Left lobe of liver (tissue), 1 donor: ENCODE measurements around the gene KRT5. TPM values are rescaled to one million over a fixed set of nuclear protein-coding genes. Genes with fewer than 3 reads are reported as not detected.

Experiments
- total RNA-seq: library from RNA; stranded (reverse); gene quantifications from one replicate; pipeline ENCODE4 v1.2.1, GENCODE V29; 2021
- donor health status: DM: no; HTN: yes; CAD: no.

KRT5 gene
- total RNA-seq, 1 donor from 2014 or later = not detected

Other genes starting within 250 kb of the KRT5 start
- gene KRT86, start 245.7 kb downstream of the KRT5 start, total RNA-seq = not detected
- 0.65 TPM for gene KRT81, start 228.9 kb downstream of the KRT5 start, total RNA-seq
- not detected for gene KRT83, start 199.0 kb downstream of the KRT5 start, total RNA-seq
- not detected for gene KRT85, start 152.9 kb downstream of the KRT5 start, total RNA-seq
- not detected for gene KRT84, start 134.7 kb downstream of the KRT5 start, total RNA-seq
- not detected for gene KRT82, start 114.1 kb downstream of the KRT5 start, total RNA-seq
- gene KRT75, start 86.0 kb downstream of the KRT5 start, total RNA-seq = not detected
- gene KRT6B, start 68.2 kb downstream of the KRT5 start, total RNA-seq = not detected
- not detected for gene KRT6C, start 46.6 kb downstream of the KRT5 start, total RNA-seq
- gene KRT6A, start 27.1 kb downstream of the KRT5 start, total RNA-seq = not detected
- not detected for gene KRT71, start 32.8 kb upstream of the KRT5 start, total RNA-seq
- not detected for gene KRT74, start 53.4 kb upstream of the KRT5 start, total RNA-seq
- gene KRT72, start 81.1 kb upstream of the KRT5 start, total RNA-seq = not detected
- not detected for gene KRT73, start 98.2 kb upstream of the KRT5 start, total RNA-seq
- not detected for gene KRT2, start 131.8 kb upstream of the KRT5 start, total RNA-seq
- gene KRT1, start 160.0 kb upstream of the KRT5 start, total RNA-seq = not detected
- not detected for gene KRT77, start 183.1 kb upstream of the KRT5 start, total RNA-seq